Measurements from ENCODE around the gene GJC1. TPM values are rescaled to one million over a fixed set of nuclear protein-coding genes. Genes with fewer than 3 reads are reported as not detected.

GJC1 gene
- total RNA-seq, 1 donor = 10.5 TPM

GRCh38 chr17:44830359-44831288, 537 bp upstream of the GJC1 start:
- Histone ChIP-seq H3K9me3 (ENCODE audit: low read depth, low read length) (no peaks in the 10 kb centered on the region), H3K4me2 (ENCODE audit: insufficient read depth, low read length) (peak overlapping the region; percentile 88), H3K27me3 (ENCODE audit: insufficient read depth, low read length) (no peaks in the 10 kb centered on the region), H4K20me1 (ENCODE audit: insufficient read depth, low read length) (peaks cover 2% of the 10 kb centered on the region), H2AFZ (ENCODE audit: low read length) (peak overlapping the region; percentile 92), H3K4me3 (ENCODE audit: insufficient read depth, low read length) (peak overlapping the region; percentile 85), H3K27ac (ENCODE audit: low read depth, low read length) (peak overlapping the region; percentile 31), H3K79me2 (ENCODE audit: insufficient read depth, low read length) (peaks cover 38% of the 10 kb centered on the region), H3K36me3 (ENCODE audit: insufficient read depth, low read length) (no peaks in the 10 kb centered on the region), H3K4me1 (ENCODE audit: insufficient read depth, low read length) (peaks cover 19% of the 10 kb centered on the region)
- DNase-seq (ENCODE audit: insufficient read length, low spot score, missing footprints) = peak; percentile 82
- TF ChIP-seq CTCF (IDR thresholded peaks at IDR 0.05; ENCODE audit: extremely low read depth, low read depth, low read length) = no peak

- DNase-seq (ENCODE audit: insufficient read length, low spot score, missing footprints) = peak; percentile 37
- H4K20me1 ChIP-seq (ENCODE audit: insufficient read depth, low read length) = peaks cover 2% of the 10 kb centered on the region
- peaks cover 53% of the 10 kb centered on the region for H3K79me2 ChIP-seq (ENCODE audit: insufficient read depth, low read length)
- peak overlapping the region; percentile 88 for H3K4me2 ChIP-seq (ENCODE audit: insufficient read depth, low read length)
- H3K4me3 ChIP-seq (ENCODE audit: insufficient read depth, low read length) = peak overlapping the region; percentile 85
- H3K4me1 ChIP-seq (ENCODE audit: insufficient read depth, low read length) = peaks cover 19% of the 10 kb centered on the region
- no peak for TF ChIP-seq CTCF (IDR thresholded peaks at IDR 0.05; ENCODE audit: extremely low read depth, low read depth, low read length)
- no peaks in the 10 kb centered on the region for H3K27me3 ChIP-seq (ENCODE audit: insufficient read depth, low read length)
- peak overlapping the region; percentile 49 for H3K27ac ChIP-seq (ENCODE audit: low read depth, low read length)
- H3K9me3 ChIP-seq (ENCODE audit: low read depth, low read length) = no peaks in the 10 kb centered on the region
- H2AFZ ChIP-seq (ENCODE audit: low read length) = peak overlapping the region; percentile 75
- H3K36me3 ChIP-seq (ENCODE audit: insufficient read depth, low read length) = no peaks in the 10 kb centered on the region
Observed at GRCh38 chr17:44828919-44829522, 1.1 kb downstream of the GJC1 start.

- no peaks in the 10 kb centered on the region for H3K9me3 ChIP-seq (ENCODE audit: low read depth, low read length)
- no peak for TF ChIP-seq CTCF (IDR thresholded peaks at IDR 0.05; ENCODE audit: extremely low read depth, low read depth, low read length)
- H3K27ac ChIP-seq (ENCODE audit: low read depth, low read length) = peak overlapping the region; percentile 49
- H4K20me1 ChIP-seq (ENCODE audit: insufficient read depth, low read length) = peaks cover 2% of the 10 kb centered on the region
- H3K27me3 ChIP-seq (ENCODE audit: insufficient read depth, low read length) = no peaks in the 10 kb centered on the region
- peaks cover 63% of the 10 kb centered on the region for H3K79me2 ChIP-seq (ENCODE audit: insufficient read depth, low read length)
- H3K36me3 ChIP-seq (ENCODE audit: insufficient read depth, low read length) = no peaks in the 10 kb centered on the region
- peaks cover 21% of the 10 kb centered on the region for H3K4me1 ChIP-seq (ENCODE audit: insufficient read depth, low read length)
- peak overlapping the region; percentile 88 for H3K4me2 ChIP-seq (ENCODE audit: insufficient read depth, low read length)
- H3K4me3 ChIP-seq (ENCODE audit: insufficient read depth, low read length) = peak overlapping the region; percentile 85
- H2AFZ ChIP-seq (ENCODE audit: low read length) = no peak overlapping the region
- no peak for DNase-seq (ENCODE audit: insufficient read length, low spot score, missing footprints)
Observed at GRCh38 chr17:44827863-44828262, 2.2 kb downstream of the GJC1 start.
